ENCODE measurements around the gene PHOSPHO2. TPM values are rescaled to one million over a fixed set of nuclear protein-coding genes. Genes with fewer than 3 reads are reported as not detected.

Gene PHOSPHO2
- total RNA-seq, 1 donor from 2014 or later = 3.0 TPM

DNA sequence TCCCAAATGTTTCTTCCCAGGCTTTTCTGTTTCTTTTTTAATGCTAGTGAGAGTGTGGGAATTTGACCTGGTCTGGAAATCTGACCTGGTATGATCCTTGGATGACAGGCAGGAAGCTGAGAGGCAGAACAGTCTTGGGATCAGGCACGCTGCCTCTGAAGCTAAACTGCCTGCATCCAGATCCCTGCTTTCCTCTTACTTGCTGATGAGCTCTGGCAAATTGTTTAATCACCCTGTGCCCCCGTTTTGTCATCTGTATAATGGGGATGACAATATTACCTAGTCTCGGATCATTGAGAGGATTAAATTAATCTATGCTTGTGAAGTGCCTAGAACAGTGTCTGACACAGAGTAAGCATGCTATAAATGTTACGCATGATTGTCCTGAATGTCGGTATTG lies 42.6 kb downstream of the PHOSPHO2 start:
- no peak for DNase-seq
- intact Hi-C loops (cut with micrococcal nuclease) = no loop called here
- Mint-ChIP-seq H3K27ac (no peak overlapping the region), H3K9me3 (no peaks in the 10 kb centered on the region), H3K4me1 (peaks cover 17% of the 10 kb centered on the region), H3K27me3 (peaks cover 39% of the 10 kb centered on the region), H3K36me3 (ENCODE audit: low read depth) (no peaks in the 10 kb centered on the region), H3K4me3 (no peak overlapping the region)

GRCh38 chr2:169738566-169739229 lies 44.4 kb downstream of the PHOSPHO2 start:
- DNase-seq = no peak
- Mint-ChIP-seq H3K27ac (no peak overlapping the region), H3K9me3 (no peaks in the 10 kb centered on the region), H3K4me1 (peaks cover 10% of the 10 kb centered on the region), H3K4me3 (no peak overlapping the region), H3K36me3 (ENCODE audit: low read depth) (no peaks in the 10 kb centered on the region), H3K27me3 (peaks cover 24% of the 10 kb centered on the region)
- intact Hi-C loops (cut with micrococcal nuclease) = no loop called here

- Mint-ChIP-seq H3K27me3 (peaks cover 24% of the 10 kb centered on the region), H3K27ac (no peak overlapping the region), H3K4me1 (peaks cover 10% of the 10 kb centered on the region), H3K4me3 (no peak overlapping the region), H3K36me3 (ENCODE audit: low read depth) (peaks cover 3% of the 10 kb centered on the region), H3K9me3 (no peaks in the 10 kb centered on the region)
- intact Hi-C loops (cut with micrococcal nuclease) = no loop called here
- DNase-seq = no peak
Observed at GRCh38 chr2:169739351-169739750, 45.1 kb downstream of the PHOSPHO2 start.

DNA sequence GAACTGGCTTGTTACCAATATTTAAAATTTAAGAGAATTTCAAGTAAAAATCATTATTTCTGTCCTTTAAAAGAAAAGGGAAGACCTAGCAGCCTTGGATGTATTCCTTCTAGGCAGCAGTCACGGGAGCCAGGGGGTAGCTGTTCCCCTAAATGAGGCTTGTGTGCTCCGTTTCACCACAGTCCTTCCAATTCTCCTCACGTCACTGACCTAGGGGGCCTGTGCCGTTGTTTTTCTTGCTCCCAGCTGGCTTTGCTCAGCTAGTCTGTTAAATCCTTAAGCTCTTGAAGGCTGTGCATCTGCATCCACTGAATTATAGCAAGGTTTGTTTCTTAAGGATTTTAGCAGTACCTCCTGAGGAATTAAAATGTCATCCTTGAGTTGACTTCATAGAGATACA lies 49.3 kb downstream of the PHOSPHO2 start:
- Mint-ChIP-seq H3K4me1 (peaks cover 2% of the 10 kb centered on the region), H3K27me3 (no peaks in the 10 kb centered on the region), H3K4me3 (no peak overlapping the region), H3K9me3 (no peaks in the 10 kb centered on the region), H3K36me3 (ENCODE audit: low read depth) (peaks cover 3% of the 10 kb centered on the region), H3K27ac (no peak overlapping the region)
- DNase-seq = no peak
- intact Hi-C loops (cut with micrococcal nuclease) = no loop called here

GRCh38 chr2:169746240-169746639 lies 52.0 kb downstream of the PHOSPHO2 start:
- Mint-ChIP-seq H3K27ac (no peak overlapping the region), H3K4me1 (peaks cover 2% of the 10 kb centered on the region), H3K9me3 (no peaks in the 10 kb centered on the region), H3K4me3 (no peak overlapping the region), H3K36me3 (ENCODE audit: low read depth) (peaks cover 3% of the 10 kb centered on the region), H3K27me3 (no peaks in the 10 kb centered on the region)
- no peak for DNase-seq
- intact Hi-C loops (cut with micrococcal nuclease) = no loop called here

DNA sequence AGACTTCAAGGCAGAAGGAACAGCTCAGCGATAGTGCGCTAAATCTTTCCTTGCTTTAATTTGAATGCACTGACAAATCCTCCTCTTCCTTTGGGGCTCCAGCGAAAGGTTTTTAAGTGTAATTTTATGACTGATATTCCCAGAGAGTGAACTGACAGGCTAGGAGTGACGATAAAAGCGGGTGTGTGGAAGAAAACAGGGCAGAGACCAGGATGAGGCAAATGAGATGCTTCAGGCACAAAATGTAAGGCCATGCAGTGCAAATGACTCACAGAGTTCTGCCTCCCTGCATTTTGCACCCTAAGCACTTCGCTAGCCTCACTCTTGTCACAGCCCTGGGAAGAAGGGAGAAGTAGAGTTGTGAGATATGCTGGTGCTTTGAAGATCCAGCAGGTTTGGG lies 54.0 kb downstream of the PHOSPHO2 start:
- no peak for DNase-seq
- no peak overlapping the region for H3K27ac Mint-ChIP-seq
- H3K9me3 Mint-ChIP-seq = no peaks in the 10 kb centered on the region
- intact Hi-C loops (cut with micrococcal nuclease) = no loop called here
- no peaks in the 10 kb centered on the region for H3K4me1 Mint-ChIP-seq
- no peaks in the 10 kb centered on the region for H3K27me3 Mint-ChIP-seq
- H3K4me3 Mint-ChIP-seq = no peak overlapping the region
- H3K36me3 Mint-ChIP-seq (ENCODE audit: low read depth) = peaks cover 3% of the 10 kb centered on the region

Other genes with a start within 250 kb of the PHOSPHO2 start
- 4.3 and 4.7 TPM in 2 replicates for gene BBS5, start 215.0 kb upstream of the PHOSPHO2 start, total RNA-seq
- gene KLHL41, start 184.8 kb upstream of the PHOSPHO2 start, total RNA-seq = 0.07 TPM in 1 of 2 replicates, not detected in the other
- 55.2 and 56.5 TPM in 2 replicates for gene FASTKD1, start 120.6 kb upstream of the PHOSPHO2 start, total RNA-seq
- gene PPIG, start 110.1 kb upstream of the PHOSPHO2 start, total RNA-seq = 59.9 and 69.3 TPM in 2 replicates
- gene CFAP210, start 64 bp upstream of the PHOSPHO2 start, total RNA-seq = not detected in 2 replicates
- gene KLHL23, start 39.4 kb downstream of the PHOSPHO2 start, total RNA-seq = 8.6 and 9.1 TPM in 2 replicates
- 113 TPM in 2 replicates for gene SSB, start 104.4 kb downstream of the PHOSPHO2 start, total RNA-seq
- gene METTL5, start 130.4 kb downstream of the PHOSPHO2 start, total RNA-seq = 99.7 and 102 TPM in 2 replicates
- gene UBR3, start 133.0 kb downstream of the PHOSPHO2 start, total RNA-seq = 25.8 and 26.0 TPM in 2 replicates